HepG2 (cell line): ENCODE measurements around the gene TSPAN9. TPM values are rescaled to one million over a fixed set of nuclear protein-coding genes. Genes with fewer than 3 reads are reported as not detected.

Experiments used
- ATAC-seq: fragments of 200-7000 bp; cut with Tn5 transposase; 3 replicates; pipeline ENCODE4 v1.9.1; 2020; ENCODE audit warnings: mild to moderate bottlenecking, moderate library complexity
- BruUV-seq: library from RNA; stranded (reverse); fragments of 400-500 nt; replicated peaks from 2 replicates; lab custom pipeline; 2021; lab: Mats Ljungman, UMichigan
- CTCF ChIA-PET: fragments of 300-600 bp; formaldehyde crosslinking; extraction: SDS; loops from one replicate; lab custom pipeline; 2021; ENCODE audit warnings: low total read pairs, inconsistent platforms, low intra/inter-chr PET ratio; lab: Yijun Ruan, JAX
- POLR2A ChIA-PET: fragments of 350-600 bp; sonication (Branson Sonifier 250); formaldehyde crosslinking; loops from one replicate; lab custom pipeline; 2020; ENCODE audit warnings: antibody characterized with exemption, inconsistent platforms; lab: Yijun Ruan, JAX
- DNase-seq: peaks from one replicate; pipeline ENCODE4 v3.0.0-alpha.2; 2015; ENCODE audit warnings: low spot score
- FAIRE-seq: peaks from 3 replicates; lab custom pipeline; 2011; peaks lifted over from hg19 to GRCh38; lab: Jason Lieb, UNC
- H2AFZ ChIP-seq: one replicate; pipeline ENCODE4 v1.6.1; 2011; ENCODE audit warnings: low read length, inconsistent platforms
- H3K27ac ChIP-seq: fragments of 300-600 bp; 3 replicates; pipeline ENCODE4 v1.8.0; 2011; ENCODE audit warnings: mixed run types, mild to moderate bottlenecking, mixed read lengths, low read length, inconsistent platforms; ENCODE audit not compliant: insufficient read depth; ENCODE audit errors: extremely low read length
- H3K27me3 ChIP-seq, 2 experiments: fragments of 200-600 bp in 1 of 2; 2 replicates in 1 of 2; 3 replicates in 1 of 2; pipeline versions ENCODE4 v1.6.0 to v1.8.0; 2011; ENCODE audit warnings: low read length in 2 of 2, mild to moderate bottlenecking in 2 of 2, moderate library complexity in 2 of 2, inconsistent platforms in 1 of 2; ENCODE audit not compliant: insufficient read depth in 2 of 2, control insufficient read depth in 1 of 2
- H3K36me3 ChIP-seq, 2 experiments: fragments of 200-600 bp in 1 of 2; replicated peaks in 1 of 2; 2 replicates in 1 of 2; 3 replicates in 1 of 2; pipeline versions ENCODE4 v1.5.1 to v1.8.0; 2011; ENCODE audit warnings: low read length in 2 of 2, inconsistent platforms in 1 of 2; ENCODE audit not compliant: insufficient read depth in 2 of 2, control insufficient read depth in 1 of 2
- H3K4me1 ChIP-seq: 2 replicates; pipeline ENCODE4 v1.5.1; 2012; ENCODE audit warnings: low read length, inconsistent platforms; ENCODE audit not compliant: insufficient read depth
- H3K4me2 ChIP-seq: 2 replicates; pipeline ENCODE4 v1.6.0; 2011; ENCODE audit warnings: low read depth, low read length, inconsistent platforms
- H3K4me3 ChIP-seq, 3 experiments: fragments of 200-600 bp in 1 of 3; sonication (generic), shearing (Covaris generic) in 1 of 3; replicated peaks in 1 of 3; 2 replicates each; pipeline ENCODE4 v1.5.1; 2011 to 2016; ENCODE audit warnings: low read length in 3 of 3, inconsistent platforms in 2 of 3, low read depth in 2 of 3, mild to moderate bottlenecking in 2 of 3, control low read depth in 1 of 3, mixed read lengths in 1 of 3; ENCODE audit not compliant: insufficient read depth in 1 of 3
- H3K79me2 ChIP-seq: one replicate; pipeline ENCODE4 v1.6.1; 2011; ENCODE audit warnings: low read length, inconsistent platforms; ENCODE audit not compliant: insufficient read depth
- H3K9ac ChIP-seq: 2 replicates; pipeline ENCODE4 v1.6.0; 2011; ENCODE audit warnings: mild to moderate bottlenecking, low read depth, low read length, inconsistent platforms; ENCODE audit not compliant: insufficient read depth
- H3K9me3 ChIP-seq: 2 replicates; pipeline ENCODE4 v1.5.1; 2012; ENCODE audit warnings: mild to moderate bottlenecking, low read length
- H4K20me1 ChIP-seq: 2 replicates; pipeline ENCODE4 v1.6.0; 2011; ENCODE audit warnings: inconsistent platforms, mild to moderate bottlenecking, low read length, moderate library complexity; ENCODE audit not compliant: insufficient read depth
- KLF13 ChIP-seq: sonication (generic); formaldehyde crosslinking; IDR thresholded peaks from 2 replicates; pipeline ENCODE4 v1.4.0; 2020; ENCODE audit warnings: mild to moderate bottlenecking, missing genetic modification reagents
- MTERF4 ChIP-seq: sonication (generic); formaldehyde crosslinking; IDR thresholded peaks from 2 replicates; pipeline ENCODE4 v1.8.0; 2023; ENCODE audit warnings: mild to moderate bottlenecking, missing genetic modification reagents
- MXD1 ChIP-seq: sonication (generic); formaldehyde crosslinking; IDR thresholded peaks from 2 replicates; pipeline ENCODE4 v1.4.0; 2020; ENCODE audit warnings: mild to moderate bottlenecking, missing genetic modification reagents
- NR2F6 ChIP-seq, 2 experiments: IDR thresholded peaks; 2 replicates each; pipeline ENCODE4 v1.6.1; 2016; ENCODE audit warnings: antibody characterized with exemption in 1 of 2, mild to moderate bottlenecking in 1 of 2
- PBX3 ChIP-seq: sonication (generic); formaldehyde crosslinking; IDR thresholded peaks from 2 replicates; pipeline ENCODE4 v1.8.1; 2023; ENCODE audit warnings: missing genetic modification reagents, inconsistent platforms, borderline replicate concordance
- PPARG ChIP-seq: conservative IDR thresholded peaks from 2 replicates; pipeline ENCODE4 v1.6.1; 2016; ENCODE audit warnings: missing biosample characterization, missing genetic modification reagents
- SMAD1 ChIP-seq: sonication (generic); formaldehyde crosslinking; IDR thresholded peaks from 2 replicates; pipeline ENCODE4 v1.4.0; 2020; ENCODE audit warnings: missing genetic modification reagents, low read depth, mild to moderate bottlenecking, borderline replicate concordance
- SRSF1 ChIP-seq: fragments of 200-400 bp; formaldehyde crosslinking; optimal IDR thresholded peaks from 2 replicates; pipeline ENCODE3; 2017; ENCODE audit warnings: mild to moderate bottlenecking, low read depth, low read length, moderate library complexity
- TGIF2 ChIP-seq: IDR thresholded peaks from 2 replicates; pipeline ENCODE4 v1.6.1; 2016; ENCODE audit warnings: control low read depth, missing compliant biosample characterization
- ZNF329 ChIP-seq: sonication (generic); formaldehyde crosslinking; IDR thresholded peaks from 2 replicates; pipeline ENCODE4 v1.9.0; 2021; ENCODE audit warnings: low read depth, mild to moderate bottlenecking, missing genetic modification reagents
- ZNF44 ChIP-seq: sonication (generic); formaldehyde crosslinking; IDR thresholded peaks from 2 replicates; pipeline ENCODE4 v1.5.1; 2020; ENCODE audit warnings: mild to moderate bottlenecking, missing genetic modification reagents
- ZNF7 ChIP-seq: IDR thresholded peaks from 2 replicates; pipeline ENCODE4 v1.6.1; 2016; ENCODE audit warnings: missing biosample characterization, missing genetic modification reagents
- ZNF772 ChIP-seq: sonication (generic); formaldehyde crosslinking; IDR thresholded peaks from 2 replicates; pipeline ENCODE4 v1.5.0; 2020; ENCODE audit warnings: mild to moderate bottlenecking, missing genetic modification reagents
- WGBS: methylation state at CpG from one replicate; pipeline ENCODE4 v1.1.6; 2017; ENCODE audit warnings: low lambda C conversion rate; 5-methylcytosine and 5-hydroxymethylcytosine counted together
- in situ Hi-C: cut with HindIII; loops from 2 replicates; pipeline ENCODE4 v1.10.0; 2017; ENCODE audit warnings: low pct_unique_long_range_greater_than_20kb; ENCODE audit not compliant: extremely low pct_ligation_motif_present
- intact Hi-C: fragments of 100-400 bp; cut with micrococcal nuclease; formaldehyde crosslinking; loops from one replicate; pipeline ENCODE4 v1.10.0; 2022; ENCODE audit not compliant: unreplicated experiment
- polyA plus RNA-seq, 8 experiments: library from polyadenylated mRNA; depleted of rRNA in 3 of 8; stranded (reverse) in 7 of 8; unstranded in 1 of 8; fragments of >200 nt; fragmentation: Illumina TruSeq in 4 of 8; extraction: Trizol in 4 of 8; gene quantifications; 2 replicates each; pipeline versions ENCODE4 v1.2.1 to v1.2.3, GENCODE V29; 2011 to 2016; ENCODE audit warnings: low read depth in 4 of 8, missing spikeins in 1 of 8, mixed read lengths in 1 of 8; ENCODE audit not compliant: insufficient read depth in 1 of 8
- total RNA-seq, 5 experiments: library from RNA; depleted of rRNA; stranded (reverse); fragments of >200 nt; fragmentation: Illumina TruSeq; extraction: Trizol; gene quantifications; 2 replicates each; pipeline ENCODE4 v1.2.3, GENCODE V29; 2016; ENCODE audit warnings: low read depth in 1 of 5
- TF ChIP-seq, protein P1 (sequence below): sonication (generic); formaldehyde crosslinking; IDR thresholded peaks from 2 replicates; pipeline ENCODE4 v1.9.0; 2021; ENCODE audit warnings: mild to moderate bottlenecking, missing genetic modification reagents

Gene TSPAN9
- total and polyA plus RNA-seq, 2 of the 13 experiments (the other 11 are each of a cell fraction or from before 2014, with no cell fraction given), result 18.1 to 42.3 TPM

DNA sequence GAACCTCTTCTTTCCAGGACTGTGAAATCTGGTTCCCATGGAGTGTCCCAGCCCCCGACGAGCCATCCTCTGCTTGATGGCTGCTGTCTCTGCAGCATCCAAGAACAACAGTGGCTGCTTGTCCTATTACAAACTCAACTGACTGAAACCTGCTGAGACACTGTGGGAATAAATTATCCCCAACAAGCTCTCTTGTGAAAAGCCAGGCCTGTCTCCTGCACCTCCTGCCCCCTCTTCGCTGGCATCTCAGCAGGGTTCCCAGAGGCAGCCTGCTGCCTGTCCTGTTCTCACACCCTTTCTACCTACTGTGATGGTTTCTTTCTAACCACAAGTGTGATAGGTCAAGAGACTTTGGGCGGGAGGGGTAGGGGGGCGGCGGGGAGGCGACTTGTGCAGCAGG lies 180.2 kb downstream of the TSPAN9 start:
- 92% methylated on average over 7 of the region's 7 CpGs for WGBS
- Histone ChIP-seq H3K4me1 (no peaks in the 10 kb centered on the region), H3K27me3 (no peaks in the 10 kb centered on the region), H3K27ac (no peak overlapping the region), H3K9ac (no peak overlapping the region), H4K20me1 (no peaks in the 10 kb centered on the region), H3K4me2 (no peak overlapping the region), H3K9me3 (no peaks in the 10 kb centered on the region), H3K79me2 (no peaks in the 10 kb centered on the region), H2AFZ (no peak overlapping the region), H3K36me3 (peaks cover 0 to 2% of the 10 kb centered on the region in 2 experiments; a peak in 2 of 5 replicates), H3K4me3 (no peak overlapping the region)
- no peak for FAIRE-seq
- no peak for DNase-seq
- CTCF ChIA-PET, result no interaction called here
- no TSS peak for BruUV-seq
- intact Hi-C loops, result no loop called here
- no peak for ATAC-seq
- in situ Hi-C loops, result no loop called here
- POLR2A ChIA-PET, result no interaction called here
- TF ChIP-seq, protein P1, sequence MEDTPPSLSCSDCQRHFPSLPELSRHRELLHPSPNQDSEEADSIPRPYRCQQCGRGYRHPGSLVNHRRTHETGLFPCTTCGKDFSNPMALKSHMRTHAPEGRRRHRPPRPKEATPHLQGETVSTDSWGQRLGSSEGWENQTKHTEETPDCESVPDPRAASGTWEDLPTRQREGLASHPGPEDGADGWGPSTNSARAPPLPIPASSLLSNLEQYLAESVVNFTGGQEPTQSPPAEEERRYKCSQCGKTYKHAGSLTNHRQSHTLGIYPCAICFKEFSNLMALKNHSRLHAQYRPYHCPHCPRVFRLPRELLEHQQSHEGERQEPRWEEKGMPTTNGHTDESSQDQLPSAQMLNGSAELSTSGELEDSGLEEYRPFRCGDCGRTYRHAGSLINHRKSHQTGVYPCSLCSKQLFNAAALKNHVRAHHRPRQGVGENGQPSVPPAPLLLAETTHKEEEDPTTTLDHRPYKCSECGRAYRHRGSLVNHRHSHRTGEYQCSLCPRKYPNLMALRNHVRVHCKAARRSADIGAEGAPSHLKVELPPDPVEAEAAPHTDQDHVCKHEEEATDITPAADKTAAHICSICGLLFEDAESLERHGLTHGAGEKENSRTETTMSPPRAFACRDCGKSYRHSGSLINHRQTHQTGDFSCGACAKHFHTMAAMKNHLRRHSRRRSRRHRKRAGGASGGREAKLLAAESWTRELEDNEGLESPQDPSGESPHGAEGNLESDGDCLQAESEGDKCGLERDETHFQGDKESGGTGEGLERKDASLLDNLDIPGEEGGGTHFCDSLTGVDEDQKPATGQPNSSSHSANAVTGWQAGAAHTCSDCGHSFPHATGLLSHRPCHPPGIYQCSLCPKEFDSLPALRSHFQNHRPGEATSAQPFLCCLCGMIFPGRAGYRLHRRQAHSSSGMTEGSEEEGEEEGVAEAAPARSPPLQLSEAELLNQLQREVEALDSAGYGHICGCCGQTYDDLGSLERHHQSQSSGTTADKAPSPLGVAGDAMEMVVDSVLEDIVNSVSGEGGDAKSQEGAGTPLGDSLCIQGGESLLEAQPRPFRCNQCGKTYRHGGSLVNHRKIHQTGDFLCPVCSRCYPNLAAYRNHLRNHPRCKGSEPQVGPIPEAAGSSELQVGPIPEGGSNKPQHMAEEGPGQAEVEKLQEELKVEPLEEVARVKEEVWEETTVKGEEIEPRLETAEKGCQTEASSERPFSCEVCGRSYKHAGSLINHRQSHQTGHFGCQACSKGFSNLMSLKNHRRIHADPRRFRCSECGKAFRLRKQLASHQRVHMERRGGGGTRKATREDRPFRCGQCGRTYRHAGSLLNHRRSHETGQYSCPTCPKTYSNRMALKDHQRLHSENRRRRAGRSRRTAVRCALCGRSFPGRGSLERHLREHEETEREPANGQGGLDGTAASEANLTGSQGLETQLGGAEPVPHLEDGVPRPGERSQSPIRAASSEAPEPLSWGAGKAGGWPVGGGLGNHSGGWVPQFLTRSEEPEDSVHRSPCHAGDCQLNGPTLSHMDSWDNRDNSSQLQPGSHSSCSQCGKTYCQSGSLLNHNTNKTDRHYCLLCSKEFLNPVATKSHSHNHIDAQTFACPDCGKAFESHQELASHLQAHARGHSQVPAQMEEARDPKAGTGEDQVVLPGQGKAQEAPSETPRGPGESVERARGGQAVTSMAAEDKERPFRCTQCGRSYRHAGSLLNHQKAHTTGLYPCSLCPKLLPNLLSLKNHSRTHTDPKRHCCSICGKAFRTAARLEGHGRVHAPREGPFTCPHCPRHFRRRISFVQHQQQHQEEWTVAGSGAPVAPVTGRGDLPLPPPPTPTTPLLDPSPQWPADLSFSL (CRISPR knock-in tag), result no peak
- TF ChIP-seq MXD1 (CRISPR knock-in tag) (no peak), PPARG (no peak), ZNF772 (CRISPR knock-in tag) (no peak), SRSF1 (no peak), ZNF7 (no peak), ZNF44 (CRISPR knock-in tag) (no peak), KLF13 (CRISPR knock-in tag) (no peak), ZNF329 (CRISPR knock-in tag) (no peak), SMAD1 (no peak), PBX3 (CRISPR knock-in tag) (no peak), TGIF2 (CRISPR knock-in tag) (no peak), MTERF4 (CRISPR knock-in tag) (no peak), NR2F6 (IDR thresholded peaks at IDR 0.05) (no peak), NR2F6 (CRISPR knock-in tag; IDR thresholded peaks at IDR 0.05) (no peak)
